ENCODE measurements around the gene S100A12.

DNA sequence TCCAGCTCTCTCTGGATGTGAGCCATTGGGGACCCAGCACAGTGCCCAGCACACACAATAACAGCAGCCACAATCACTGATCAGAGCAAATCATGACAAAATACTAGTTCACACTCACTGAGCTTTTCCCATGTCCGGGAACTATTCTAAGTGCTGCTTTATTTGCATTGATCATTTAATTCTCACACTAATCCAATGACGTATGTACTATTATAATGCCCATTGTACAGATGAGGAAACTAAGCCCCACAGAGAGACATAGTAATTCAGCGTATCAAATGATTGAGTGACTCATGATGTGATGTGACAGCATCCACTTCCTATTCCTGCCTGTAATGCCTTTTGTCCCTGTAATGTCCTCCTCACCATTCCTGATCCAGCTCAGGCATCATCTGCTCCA lies 17.4 kb upstream of the S100A12 start:
- TF ChIP-seq, protein P1, sequence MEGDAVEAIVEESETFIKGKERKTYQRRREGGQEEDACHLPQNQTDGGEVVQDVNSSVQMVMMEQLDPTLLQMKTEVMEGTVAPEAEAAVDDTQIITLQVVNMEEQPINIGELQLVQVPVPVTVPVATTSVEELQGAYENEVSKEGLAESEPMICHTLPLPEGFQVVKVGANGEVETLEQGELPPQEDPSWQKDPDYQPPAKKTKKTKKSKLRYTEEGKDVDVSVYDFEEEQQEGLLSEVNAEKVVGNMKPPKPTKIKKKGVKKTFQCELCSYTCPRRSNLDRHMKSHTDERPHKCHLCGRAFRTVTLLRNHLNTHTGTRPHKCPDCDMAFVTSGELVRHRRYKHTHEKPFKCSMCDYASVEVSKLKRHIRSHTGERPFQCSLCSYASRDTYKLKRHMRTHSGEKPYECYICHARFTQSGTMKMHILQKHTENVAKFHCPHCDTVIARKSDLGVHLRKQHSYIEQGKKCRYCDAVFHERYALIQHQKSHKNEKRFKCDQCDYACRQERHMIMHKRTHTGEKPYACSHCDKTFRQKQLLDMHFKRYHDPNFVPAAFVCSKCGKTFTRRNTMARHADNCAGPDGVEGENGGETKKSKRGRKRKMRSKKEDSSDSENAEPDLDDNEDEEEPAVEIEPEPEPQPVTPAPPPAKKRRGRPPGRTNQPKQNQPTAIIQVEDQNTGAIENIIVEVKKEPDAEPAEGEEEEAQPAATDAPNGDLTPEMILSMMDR (IDR thresholded peaks at IDR 0.05), result no peak
- no peak for TF ChIP-seq POLR2A (IDR thresholded peaks at IDR 0.05)
